DOHH2 (cell line): ENCODE data around the gene PREX1.

ENCODE experiments used
- H3F3A ChIP-seq: fragments of 200-600 bp; sonication (generic), shearing (Covaris generic); 2 replicates; pipeline ENCODE4 v1.6.0; 2016; ENCODE audit warnings: antibody characterized with exemption, mild to moderate bottlenecking; ENCODE audit not compliant: control insufficient read depth, insufficient read depth
- H3K27ac ChIP-seq: fragments of 200-600 bp; sonication (generic); 2 replicates; pipeline ENCODE4 v1.5.1; 2014; ENCODE audit warnings: low read depth, mild to moderate bottlenecking, low read length, moderate library complexity
- H3K27me3 ChIP-seq: fragments of 200-600 bp; sonication (generic); 2 replicates; pipeline ENCODE4 v1.6.1; 2014; ENCODE audit warnings: mild to moderate bottlenecking, low read length, mixed read lengths; ENCODE audit not compliant: control insufficient read depth
- H3K36me3 ChIP-seq: fragments of 200-600 bp; sonication (generic); 2 replicates; pipeline ENCODE4 v1.6.1; 2014; ENCODE audit warnings: mild to moderate bottlenecking, low read length, moderate library complexity, mixed read lengths; ENCODE audit not compliant: control insufficient read depth
- H3K4me1 ChIP-seq: fragments of 200-600 bp; sonication (generic); 2 replicates; pipeline ENCODE4 v1.6.1; 2014; ENCODE audit warnings: mild to moderate bottlenecking, low read length, mixed read lengths; ENCODE audit not compliant: control insufficient read depth
- H3K4me2 ChIP-seq: fragments of 200-600 bp; sonication (generic); 2 replicates; pipeline ENCODE4 v1.6.0; 2014; ENCODE audit warnings: mild to moderate bottlenecking, low read length, moderate library complexity
- H3K4me3 ChIP-seq: fragments of 200-600 bp; sonication (generic); 2 replicates; pipeline ENCODE4 v1.5.1; 2014; ENCODE audit warnings: mild to moderate bottlenecking, low read length, mixed read lengths
- H3K79me2 ChIP-seq: fragments of 200-600 bp; sonication (generic); 2 replicates; pipeline ENCODE4 v1.6.1; 2014; ENCODE audit warnings: mild to moderate bottlenecking, low read length, mixed read lengths; ENCODE audit not compliant: control insufficient read depth
- H3K9me2 ChIP-seq: fragments of 200-600 bp; sonication (generic); replicated peaks from 2 replicates; pipeline ENCODE4 v1.6.1; 2014; ENCODE audit warnings: mild to moderate bottlenecking, low read length, mixed read lengths; ENCODE audit not compliant: control insufficient read depth
- H3K9me3 ChIP-seq: fragments of 200-600 bp; sonication (generic); 2 replicates; pipeline ENCODE4 v1.6.1; 2014; ENCODE audit warnings: antibody characterized with exemption, low read length, mixed read lengths; ENCODE audit not compliant: control insufficient read depth, insufficient read depth
- H4K20me1 ChIP-seq: fragments of 200-600 bp; sonication (generic); 2 replicates; pipeline ENCODE4 v1.6.0; 2014; ENCODE audit warnings: low read depth, mild to moderate bottlenecking, antibody characterized with exemption, low read length, moderate library complexity; ENCODE audit not compliant: control insufficient read depth, insufficient read depth
- EZH2phosphoT487 ChIP-seq: fragments of 200-600 bp; sonication (generic); IDR thresholded peaks from 2 replicates; pipeline ENCODE4 v1.6.1; 2017; ENCODE audit warnings: borderline replicate concordance, mild to moderate bottlenecking, antibody characterized with exemption, low read length, moderate library complexity, mixed read lengths
- TF ChIP-seq, protein P1 (sequence below): fragments of 200-600 bp; sonication (generic); IDR thresholded peaks from one replicate; pipeline ENCODE4 v1.5.1; 2014; ENCODE audit warnings: antibody characterized with exemption, mild to moderate bottlenecking, low read depth, low read length; ENCODE audit not compliant: poor library complexity, severe bottlenecking

Gene PREX1

DNA sequence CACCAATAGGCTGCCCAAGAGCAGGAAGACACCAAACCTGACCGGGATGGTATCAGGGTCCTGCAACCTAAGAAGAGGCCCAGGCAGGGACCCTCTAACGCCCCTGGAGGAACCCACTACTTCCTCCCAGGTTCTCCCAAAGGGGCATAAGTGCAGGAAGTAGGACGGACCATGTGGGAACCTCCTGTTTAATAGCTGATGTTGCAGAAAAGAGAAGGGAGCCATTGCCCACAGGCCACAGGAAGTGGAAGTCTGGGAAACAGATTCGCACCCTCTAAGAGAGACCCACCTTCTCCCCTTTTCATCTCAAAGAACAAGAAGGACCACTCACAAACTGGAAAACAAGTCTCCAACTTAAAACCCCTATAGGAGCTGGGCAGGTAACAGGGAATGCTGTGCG is 18.1 kb downstream of the PREX1 start:
- H3K27ac ChIP-seq, result no peak overlapping the region
- H3K4me3 ChIP-seq, result no peak overlapping the region
- no peaks in the 10 kb centered on the region for H3K9me2 ChIP-seq
- peaks cover 11% of the 10 kb centered on the region; the same call in 1 of the 2 replicates for H3K9me3 ChIP-seq
- peaks cover 7% of the 10 kb centered on the region for H3K4me1 ChIP-seq
- TF ChIP-seq, protein P1, sequence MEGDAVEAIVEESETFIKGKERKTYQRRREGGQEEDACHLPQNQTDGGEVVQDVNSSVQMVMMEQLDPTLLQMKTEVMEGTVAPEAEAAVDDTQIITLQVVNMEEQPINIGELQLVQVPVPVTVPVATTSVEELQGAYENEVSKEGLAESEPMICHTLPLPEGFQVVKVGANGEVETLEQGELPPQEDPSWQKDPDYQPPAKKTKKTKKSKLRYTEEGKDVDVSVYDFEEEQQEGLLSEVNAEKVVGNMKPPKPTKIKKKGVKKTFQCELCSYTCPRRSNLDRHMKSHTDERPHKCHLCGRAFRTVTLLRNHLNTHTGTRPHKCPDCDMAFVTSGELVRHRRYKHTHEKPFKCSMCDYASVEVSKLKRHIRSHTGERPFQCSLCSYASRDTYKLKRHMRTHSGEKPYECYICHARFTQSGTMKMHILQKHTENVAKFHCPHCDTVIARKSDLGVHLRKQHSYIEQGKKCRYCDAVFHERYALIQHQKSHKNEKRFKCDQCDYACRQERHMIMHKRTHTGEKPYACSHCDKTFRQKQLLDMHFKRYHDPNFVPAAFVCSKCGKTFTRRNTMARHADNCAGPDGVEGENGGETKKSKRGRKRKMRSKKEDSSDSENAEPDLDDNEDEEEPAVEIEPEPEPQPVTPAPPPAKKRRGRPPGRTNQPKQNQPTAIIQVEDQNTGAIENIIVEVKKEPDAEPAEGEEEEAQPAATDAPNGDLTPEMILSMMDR, result no peak
- TF ChIP-seq EZH2phosphoT487, result no peak
- H3K27me3 ChIP-seq, result no peaks in the 10 kb centered on the region
- H3F3A ChIP-seq, result no peaks in the 10 kb centered on the region
- no peaks in the 10 kb centered on the region for H3K36me3 ChIP-seq
- H3K79me2 ChIP-seq, result no peaks in the 10 kb centered on the region
- no peaks in the 10 kb centered on the region for H4K20me1 ChIP-seq
- H3K4me2 ChIP-seq, result no peak overlapping the region

DNA sequence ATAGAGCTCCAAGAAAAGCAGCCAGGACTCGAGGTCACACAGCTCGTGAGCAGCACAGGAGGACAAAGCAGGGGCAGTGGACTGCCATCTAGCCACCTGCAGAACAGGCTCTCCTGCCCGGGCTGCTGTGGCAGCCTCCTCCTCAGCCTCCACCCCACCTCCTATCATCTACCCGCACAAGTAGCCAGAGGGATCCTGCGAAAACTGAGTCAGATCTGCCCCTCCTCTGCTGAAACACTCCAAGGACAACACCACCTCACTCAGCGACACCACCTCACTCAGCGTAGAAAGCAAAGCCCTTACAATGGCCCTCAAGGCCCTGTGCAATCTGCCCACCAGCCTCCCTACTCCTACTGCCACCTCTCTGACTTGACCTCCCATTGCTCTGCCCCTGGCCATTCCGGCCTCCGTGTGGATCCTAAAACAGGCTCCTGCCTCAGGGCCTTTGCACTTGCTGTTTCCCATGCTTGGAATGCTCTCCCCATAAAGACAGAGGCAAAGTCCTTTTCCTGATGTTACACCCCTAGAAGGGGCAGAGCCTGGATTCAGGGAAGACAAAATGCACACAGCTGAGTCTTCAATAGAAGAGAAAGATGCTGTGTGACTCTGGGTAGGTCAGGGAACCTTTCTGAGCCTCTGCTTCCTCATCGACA is 19.3 kb downstream of the PREX1 start:
- H3K79me2 ChIP-seq, result no peaks in the 10 kb centered on the region
- TF ChIP-seq, protein P1, result no peak
- no peak for TF ChIP-seq EZH2phosphoT487
- H3K27me3 ChIP-seq, result no peaks in the 10 kb centered on the region
- H3K27ac ChIP-seq, result no peak overlapping the region
- no peaks in the 10 kb centered on the region for H3F3A ChIP-seq
- no peak overlapping the region for H3K4me2 ChIP-seq
- H3K9me2 ChIP-seq, result no peaks in the 10 kb centered on the region
- H4K20me1 ChIP-seq, result no peaks in the 10 kb centered on the region
- no peak overlapping the region for H3K4me3 ChIP-seq
- H3K9me3 ChIP-seq, result peaks cover 11% of the 10 kb centered on the region; the same call in 1 of the 2 replicates
- no peaks in the 10 kb centered on the region for H3K36me3 ChIP-seq
- peaks cover 8% of the 10 kb centered on the region for H3K4me1 ChIP-seq

DNA sequence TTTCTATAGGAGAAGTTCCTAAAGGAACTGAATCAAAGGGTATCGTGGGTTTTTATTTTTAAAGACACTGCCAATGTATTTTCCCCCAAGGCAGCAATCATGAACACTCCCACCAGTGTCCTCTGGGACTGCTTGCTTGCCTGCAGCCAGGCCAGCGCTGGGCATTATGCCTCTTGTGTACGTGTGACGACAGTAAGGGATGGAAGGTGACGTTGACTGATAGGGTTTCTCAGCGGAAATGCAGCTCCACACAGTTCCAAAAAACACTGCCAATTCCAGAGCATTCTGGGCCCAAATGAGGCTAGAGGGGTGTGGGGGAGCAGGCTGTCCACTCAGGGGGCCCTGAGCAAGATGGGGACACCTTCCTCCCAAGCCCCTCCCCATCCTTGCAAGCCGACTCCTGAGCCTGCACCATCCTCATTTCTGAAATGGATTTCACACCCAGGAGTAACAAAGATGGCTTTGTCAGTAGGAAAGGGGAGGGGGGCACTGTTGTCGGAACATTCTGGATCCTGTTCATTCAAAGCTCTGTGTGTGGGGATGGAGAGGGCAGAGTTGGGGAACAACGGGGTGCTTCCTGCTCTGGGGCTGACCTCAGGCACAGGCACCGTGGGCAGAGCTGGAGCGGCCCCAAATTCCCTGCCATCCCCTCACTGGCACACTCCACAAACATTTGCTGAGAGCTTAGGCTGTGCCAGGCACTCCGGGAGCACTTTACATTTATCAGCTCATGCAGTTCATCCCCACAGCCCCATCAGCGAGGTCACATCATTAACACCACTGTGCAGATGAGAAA is 20.0 kb downstream of the PREX1 start:
- no peaks in the 10 kb centered on the region for H3F3A ChIP-seq
- peaks cover 11% of the 10 kb centered on the region; the same call in 1 of the 2 replicates for H3K9me3 ChIP-seq
- H3K4me2 ChIP-seq, result no peak overlapping the region
- no peaks in the 10 kb centered on the region for H3K36me3 ChIP-seq
- H4K20me1 ChIP-seq, result no peaks in the 10 kb centered on the region
- H3K79me2 ChIP-seq, result no peaks in the 10 kb centered on the region
- H3K27ac ChIP-seq, result no peak overlapping the region
- H3K4me3 ChIP-seq, result no peak overlapping the region
- no peaks in the 10 kb centered on the region for H3K27me3 ChIP-seq
- no peak for TF ChIP-seq EZH2phosphoT487
- TF ChIP-seq, protein P1, result no peak
- H3K4me1 ChIP-seq, result peaks cover 15% of the 10 kb centered on the region
- H3K9me2 ChIP-seq, result no peaks in the 10 kb centered on the region
